Hindlimb muscle (tissue), 1 donor: ENCODE measurements around the gene ITPKB. TPM values are rescaled to one million over a fixed set of nuclear protein-coding genes. Genes with fewer than 3 reads are reported as not detected.
"Not testable (repeated sequence)": the region's sequence is repeated elsewhere in the genome, so short reads cannot be mapped to it uniquely, and the experiment has no call there.

Experiments used
- DNase-seq: peaks from one replicate; pipeline ENCODE4 v3.0.0-alpha.2; 2013
- polyA plus RNA-seq: library from polyadenylated mRNA; unstranded; fragments of 120-200 nt; gene quantifications from one replicate; pipeline ENCODE4 v1.2.1, GENCODE V29; 2013; ENCODE audit not compliant: insufficient read length

The ITPKB gene
- polyA plus RNA-seq, 1 donor, result 25.1 TPM

GRCh38 chr1:226599636-226600238 lies 139.3 kb downstream of the ITPKB start:
- no peak for DNase-seq

GRCh38 chr1:226598955-226599354 lies 140.1 kb downstream of the ITPKB start:
- DNase-seq, result not testable (repeated sequence)

GRCh38 chr1:226598455-226598849 lies 140.6 kb downstream of the ITPKB start:
- DNase-seq, result no peak

GRCh38 chr1:226597616-226598454 lies 141.2 kb downstream of the ITPKB start:
- DNase-seq, result no peak

GRCh38 chr1:226596531-226597165 lies 142.4 kb downstream of the ITPKB start:
- no peak for DNase-seq

- no peak for DNase-seq
Observed at GRCh38 chr1:226593541-226593940, 145.5 kb downstream of the ITPKB start.

GRCh38 chr1:226590614-226591013 lies 148.5 kb downstream of the ITPKB start:
- DNase-seq, result no peak

GRCh38 chr1:226589008-226589733 lies 149.9 kb downstream of the ITPKB start:
- DNase-seq, result no peak

- no peak for DNase-seq
Observed at GRCh38 chr1:226588484-226588883, 150.6 kb downstream of the ITPKB start.

GRCh38 chr1:226586650-226587422 lies 152.2 kb downstream of the ITPKB start:
- no peak for DNase-seq

GRCh38 chr1:226586116-226586515 lies 153.0 kb downstream of the ITPKB start:
- no peak for DNase-seq

- no peak for DNase-seq
Observed at GRCh38 chr1:226584164-226584563, 154.9 kb downstream of the ITPKB start.

- DNase-seq, result no peak
Observed at GRCh38 chr1:226582966-226583365, 156.1 kb downstream of the ITPKB start.

Other genes with a start within 250 kb of the ITPKB start
- gene STUM, start 190.5 kb downstream of the ITPKB start, polyA plus RNA-seq, result 20.5 TPM
- gene PSEN2, start 131.3 kb upstream of the ITPKB start, polyA plus RNA-seq, result 152 TPM
- gene COQ8A, start 201.0 kb upstream of the ITPKB start, polyA plus RNA-seq, result 58.3 TPM